Kidney (tissue), 14 donors: ENCODE measurements around the gene RTEL1. TPM values are rescaled to one million over a fixed set of nuclear protein-coding genes. Genes with fewer than 3 reads are reported as not detected.

Experiments used
- DNase-seq, 5 donors: peaks; one replicate each; pipeline ENCODE4 v3.0.0-alpha.2; 2013 to 2020
- FAIRE-seq: peaks from 2 replicates; lab custom pipeline; 2012; peaks lifted over from hg19 to GRCh38; lab: Jason Lieb, UNC
- H3K27ac ChIP-seq, 2 donors: one replicate each; pipeline ENCODE4 v1.7.0; 2013; ENCODE audit warnings: low read depth in 2 of 2, low read length in 2 of 2, inconsistent platforms in 1 of 2
- H3K27me3 ChIP-seq: one replicate; pipeline ENCODE4 v1.7.1; 2013; ENCODE audit warnings: low read length, inconsistent platforms; ENCODE audit not compliant: control insufficient read depth, insufficient read depth
- H3K36me3 ChIP-seq, 3 donors: one replicate each; pipeline versions ENCODE4 v1.7.0 to v1.7.1; 2013; ENCODE audit warnings: low read length in 3 of 3, control low read depth in 1 of 3, inconsistent platforms in 1 of 3; ENCODE audit not compliant: insufficient read depth in 3 of 3, control insufficient read depth in 2 of 3
- H3K4me1 ChIP-seq, 3 donors: one replicate each; pipeline versions ENCODE4 v1.7.0 to v1.7.1; 2013; ENCODE audit warnings: low read length in 3 of 3, inconsistent platforms in 1 of 3, low read depth in 1 of 3; ENCODE audit not compliant: control insufficient read depth in 2 of 3, insufficient read depth in 2 of 3
- H3K4me3 ChIP-seq, 3 donors: one replicate each; pipeline versions ENCODE4 v1.7.0 to v1.8.1; 2013; ENCODE audit warnings: low read length in 3 of 3, control low read depth in 1 of 3, inconsistent platforms in 1 of 3
- H3K9ac ChIP-seq, 3 donors: one replicate each; pipeline versions ENCODE4 v1.7.0 to v1.7.1; 2013; ENCODE audit warnings: low read length in 3 of 3, control low read depth in 1 of 3, inconsistent platforms in 1 of 3
- H3K9me3 ChIP-seq, 3 donors: one replicate each; pipeline versions ENCODE4 v1.7.0 to v1.7.1; 2013; ENCODE audit warnings: low read length in 3 of 3, control low read depth in 1 of 3, inconsistent platforms in 1 of 3; ENCODE audit not compliant: control insufficient read depth in 2 of 3, insufficient read depth in 1 of 3
- CTCF ChIP-seq: IDR thresholded peaks from 3 replicates; pipeline ENCODE4 v1.5.1; 2012; ENCODE audit warnings: mild to moderate bottlenecking, moderate library complexity, borderline replicate concordance; ENCODE audit not compliant: insufficient read depth; ENCODE audit errors: extremely low read depth
- intact Hi-C: fragments of 100-400 bp; cut with DNase I; formaldehyde crosslinking; loops from one replicate; pipeline ENCODE4 v1.11.1; 2022
- polyA plus RNA-seq: library from polyadenylated mRNA; stranded (reverse); fragments of 350-450 nt; fragmentation: Illumina TruSeq; extraction: RNeasy Lipid Tissue Mini Kit (QIAGEN cat#74804); gene quantifications from one replicate; pipeline ENCODE4 v1.2.3, GENCODE V29; 2014; ENCODE audit warnings: low read depth, low replicate concordance; ENCODE audit not compliant: insufficient read depth
- total RNA-seq: library from RNA; stranded (reverse); fragmentation: NEBNext Ultra II Directional; extraction: Animal tissue kit (Norgen Biotek cat#: 25700); gene quantifications from one replicate; pipeline ENCODE4 v1.2.1, GENCODE V29; 2021
- donor health status: control.
- donor health status: control.
- donor health status: control.
- donor health status: control.
- donor health status: control.
- donor health status: DM: yes; HTN: yes; CAD: no.
- donor health status: Normal renal cell carcinoma (clear cell type).

Gene RTEL1
- total and polyA plus RNA-seq, 2 donors from 2014 or later: 5.3 to 37.7 TPM

GRCh38 chr20:63672666-63673065 lies 14.6 kb downstream of the RTEL1 start:
- H3K9me3 ChIP-seq: no peaks in the 10 kb centered on the region
- H3K4me3 ChIP-seq: no peak overlapping the region
- no peak overlapping the region for H3K9ac ChIP-seq
- H3K27me3 ChIP-seq: no peaks in the 10 kb centered on the region
- no peak overlapping the region for H3K27ac ChIP-seq
- FAIRE-seq (no peak), DNase-seq (no peak)
- intact Hi-C loops: no loop called here
- no peak for TF ChIP-seq CTCF
- no peaks in the 10 kb centered on the region for H3K4me1 ChIP-seq
- H3K36me3 ChIP-seq: peaks cover 0 to 6% (median 3%) of the 10 kb centered on the region in 3 donors

- intact Hi-C loops: no loop called here
- Histone ChIP-seq H3K27me3 (no peaks in the 10 kb centered on the region), H3K36me3 (peaks cover 0 to 6% (median 0%) of the 10 kb centered on the region in 3 donors), H3K27ac (no peak overlapping the region), H3K4me3 (no peak overlapping the region), H3K9ac (no peak overlapping the region), H3K9me3 (no peaks in the 10 kb centered on the region), H3K4me1 (no peaks in the 10 kb centered on the region)
- no peak for FAIRE-seq
- DNase-seq: no peak
- no peak for TF ChIP-seq CTCF
Observed at GRCh38 chr20:63673951-63674350, 15.8 kb downstream of the RTEL1 start.

DNA sequence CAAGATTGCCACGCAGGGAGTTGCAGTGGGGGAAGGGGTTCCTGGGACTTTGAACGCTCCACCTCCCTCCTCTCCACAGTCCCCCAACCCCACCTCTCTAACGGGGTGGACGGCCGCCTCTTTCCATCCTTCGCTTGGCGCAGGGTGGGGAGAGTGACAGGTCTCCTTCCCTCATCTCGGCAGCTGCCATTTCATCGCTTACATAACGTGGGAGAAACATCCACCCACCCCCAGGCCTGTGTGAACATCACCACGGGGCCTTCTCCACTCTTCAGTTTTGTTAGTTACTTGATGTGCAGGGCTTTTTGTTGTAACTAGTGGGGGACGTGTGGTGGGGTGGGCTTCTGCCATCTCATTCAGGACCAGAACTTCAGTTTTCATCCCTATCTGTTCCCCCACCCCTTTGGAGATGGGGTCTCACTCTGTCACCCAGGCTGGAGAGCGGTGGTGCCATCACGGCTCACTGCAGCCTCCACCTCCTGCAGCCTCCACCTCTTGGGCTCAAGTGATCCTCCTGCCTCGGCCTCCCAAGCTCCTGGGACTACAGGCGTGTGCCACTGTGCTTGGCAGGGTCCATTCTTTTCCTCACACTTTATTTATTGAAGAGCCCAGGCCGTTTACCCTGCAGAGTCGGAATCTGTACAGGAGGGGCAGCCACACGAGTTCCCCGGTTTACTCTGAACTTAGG lies 17.7 kb downstream of the RTEL1 start:
- no peaks in the 10 kb centered on the region for H3K4me1 ChIP-seq
- H3K36me3 ChIP-seq: peaks cover 0 to 6% (median 0%) of the 10 kb centered on the region in 3 donors
- intact Hi-C loops: no loop called here
- no peaks in the 10 kb centered on the region for H3K27me3 ChIP-seq
- DNase-seq (no peak), FAIRE-seq (no peak)
- H3K4me3 ChIP-seq: no peak overlapping the region
- no peak overlapping the region for H3K27ac ChIP-seq
- no peak overlapping the region for H3K9ac ChIP-seq
- H3K9me3 ChIP-seq: no peaks in the 10 kb centered on the region
- no peak for TF ChIP-seq CTCF

DNA sequence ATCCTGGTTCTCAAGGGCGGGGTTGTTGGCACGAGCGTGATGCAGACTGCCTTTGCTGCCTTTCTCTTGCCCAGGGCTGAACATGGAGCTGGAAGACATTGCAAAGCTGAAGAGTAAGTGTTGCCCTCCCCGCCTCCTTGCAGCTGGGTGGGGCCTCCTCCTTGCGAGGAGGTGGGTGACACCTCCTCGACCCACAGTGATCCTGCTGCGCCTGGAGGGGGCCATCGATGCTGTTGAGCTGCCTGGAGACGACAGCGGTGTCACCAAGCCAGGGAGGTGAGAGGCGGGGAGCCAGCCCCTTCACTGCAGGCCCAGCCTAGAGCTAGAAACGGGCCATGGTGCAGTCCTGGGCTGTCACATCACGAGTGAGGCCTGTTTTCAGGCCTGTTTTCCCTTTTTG lies 20.0 kb downstream of the RTEL1 start:
- intact Hi-C loops: no loop called here

More for the DNA sequence above, 20.0 kb downstream of the RTEL1 start:
- Histone ChIP-seq H3K27me3 (no peaks in the 10 kb centered on the region), H3K9ac (no peak overlapping the region), H3K4me3 (no peak overlapping the region), H3K27ac (no peak overlapping the region), H3K4me1 (peaks cover 0 to 8% (median 0%) of the 10 kb centered on the region in 3 donors), H3K36me3 (peaks cover 0 to 6% (median 0%) of the 10 kb centered on the region in 3 donors), H3K9me3 (no peaks in the 10 kb centered on the region)
- no peak for TF ChIP-seq CTCF
- FAIRE-seq: no peak
- no peak for DNase-seq
